HG02763 (cell line): ENCODE data around the gene CAMKK2.
"Not testable (repeated sequence)": the region's sequence is repeated elsewhere in the genome, so short reads cannot be mapped to it uniquely, and the experiment has no call there.

Experiments
- ATAC-seq: cut with Tn5 transposase; IDR thresholded peaks from one replicate; pipeline ENCODE4 v1.9.1; 2021; ENCODE audit warnings: mild to moderate bottlenecking, moderate library complexity; ENCODE audit not compliant: unreplicated experiment

Gene CAMKK2

DNA sequence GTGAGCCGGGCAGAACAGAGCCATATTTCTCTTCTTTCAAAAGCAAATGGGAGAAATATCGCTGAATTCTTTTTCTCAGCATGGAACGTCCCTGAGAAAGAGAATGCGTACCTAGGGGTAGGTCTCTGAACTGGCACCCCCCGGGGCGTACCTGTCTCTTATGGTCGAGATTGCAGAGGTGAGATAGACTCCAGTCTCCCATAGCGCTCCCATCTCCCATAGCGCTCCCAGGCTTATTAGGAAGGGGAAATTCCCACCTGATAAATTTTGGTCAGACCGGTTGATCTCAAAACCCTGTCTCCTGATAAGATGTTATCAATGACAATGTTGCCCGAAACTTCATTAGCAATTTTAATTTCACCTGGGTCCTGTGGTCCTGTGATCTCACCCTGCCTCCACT lies 16.0 kb downstream of the CAMKK2 start:
- not testable (repeated sequence) for ATAC-seq

DNA sequence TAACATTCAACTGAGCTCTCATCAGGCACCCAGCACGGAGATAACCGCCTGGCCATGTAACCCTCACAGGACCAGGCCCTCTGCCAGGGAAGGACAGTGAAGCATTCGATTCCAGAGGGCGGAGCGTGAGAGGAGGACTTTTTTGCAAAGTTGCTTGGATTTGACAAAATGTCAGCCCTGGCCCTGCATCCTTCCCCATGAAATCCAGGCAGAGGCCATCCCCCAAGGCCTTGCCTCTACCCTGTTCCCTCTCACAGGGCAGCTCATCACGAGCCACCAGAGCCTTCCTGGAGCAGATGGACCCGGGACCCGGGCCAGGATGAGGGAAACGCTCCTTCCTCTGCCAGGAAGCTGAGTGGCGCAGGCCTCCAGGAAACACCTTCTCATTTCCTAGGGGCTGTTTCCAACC lies 17.0 kb downstream of the CAMKK2 start:
- ATAC-seq = no peak

- ATAC-seq = no peak
Observed at GRCh38 chr12:121279071-121279375, 17.5 kb downstream of the CAMKK2 start.

GRCh38 chr12:121278169-121279070 lies 18.1 kb downstream of the CAMKK2 start:
- ATAC-seq = no peak

GRCh38 chr12:121277374-121277759 lies 19.1 kb downstream of the CAMKK2 start:
- ATAC-seq = no peak

GRCh38 chr12:121274036-121274763 lies 22.3 kb downstream of the CAMKK2 start:
- ATAC-seq = no peak

DNA sequence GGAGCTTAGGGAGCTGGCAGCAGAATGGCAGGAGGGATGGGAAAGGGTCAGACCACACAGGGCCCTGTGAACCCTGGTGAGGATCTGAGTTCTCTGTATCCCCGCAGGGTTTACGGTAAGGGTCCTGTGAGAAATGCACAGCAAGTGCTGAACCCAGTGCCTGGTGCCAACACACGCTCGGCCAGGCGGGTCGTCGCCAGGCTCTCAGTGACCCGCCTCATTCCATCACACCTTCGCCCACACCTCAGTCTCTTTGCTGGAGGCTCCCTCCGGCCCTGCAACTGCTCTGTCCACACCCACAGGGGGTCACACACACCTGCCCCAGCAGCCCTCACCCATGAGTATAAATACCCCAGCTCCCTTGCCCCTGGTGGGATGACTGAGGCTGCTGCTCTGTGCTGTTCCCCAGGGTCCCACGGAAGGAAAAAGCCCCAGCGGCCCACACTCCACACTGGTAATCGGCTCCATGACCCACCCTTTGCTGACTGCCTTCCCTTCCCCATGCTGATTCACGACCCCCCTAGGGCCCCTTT lies 23.1 kb downstream of the CAMKK2 start:
- no peak for ATAC-seq

DNA sequence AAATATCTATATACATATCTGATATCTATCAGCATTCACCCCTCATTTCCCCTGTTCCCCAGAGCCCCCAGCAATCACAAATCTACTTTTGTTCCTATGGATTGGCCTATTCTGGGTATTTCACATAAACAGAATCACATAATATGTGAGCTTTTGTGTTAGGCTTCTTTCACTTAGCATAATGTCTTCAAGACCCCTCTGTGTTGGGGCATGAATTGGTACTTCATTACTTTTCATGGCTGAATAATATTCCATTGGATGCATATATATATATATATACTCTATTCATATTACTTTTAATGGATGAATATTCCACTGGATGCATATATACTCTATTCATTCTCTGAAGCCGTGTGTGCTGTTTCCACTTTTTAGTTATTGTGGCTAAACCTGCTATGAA lies 28.7 kb downstream of the CAMKK2 start:
- no peak for ATAC-seq

DNA sequence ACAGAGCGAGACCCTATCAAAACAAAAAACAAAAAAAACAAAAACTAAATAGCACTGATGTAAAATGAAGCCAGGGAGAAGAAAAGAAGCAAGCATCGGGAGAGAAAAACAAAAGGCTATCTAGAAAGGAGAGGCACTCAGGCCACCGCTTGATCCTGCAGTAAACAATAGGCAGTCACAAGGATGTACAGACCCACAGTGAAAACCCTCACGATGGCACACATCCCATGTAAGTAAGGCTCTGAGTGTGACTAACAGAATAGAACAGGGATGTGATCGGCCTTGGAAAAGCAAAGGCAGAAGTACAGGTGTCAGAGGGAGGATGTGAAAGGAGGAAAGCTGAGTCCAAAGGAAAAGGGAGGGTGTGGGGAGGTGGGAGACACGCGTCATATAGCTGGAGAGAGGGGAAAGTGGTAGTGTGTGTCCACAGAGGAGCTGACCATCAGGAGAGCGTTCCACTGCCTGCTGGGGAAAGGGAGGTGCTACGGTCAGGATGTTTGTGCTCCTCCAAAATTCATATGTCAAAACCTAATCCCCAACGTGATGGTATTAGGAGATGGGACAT lies 31.5 kb downstream of the CAMKK2 start:
- ATAC-seq = no peak

DNA sequence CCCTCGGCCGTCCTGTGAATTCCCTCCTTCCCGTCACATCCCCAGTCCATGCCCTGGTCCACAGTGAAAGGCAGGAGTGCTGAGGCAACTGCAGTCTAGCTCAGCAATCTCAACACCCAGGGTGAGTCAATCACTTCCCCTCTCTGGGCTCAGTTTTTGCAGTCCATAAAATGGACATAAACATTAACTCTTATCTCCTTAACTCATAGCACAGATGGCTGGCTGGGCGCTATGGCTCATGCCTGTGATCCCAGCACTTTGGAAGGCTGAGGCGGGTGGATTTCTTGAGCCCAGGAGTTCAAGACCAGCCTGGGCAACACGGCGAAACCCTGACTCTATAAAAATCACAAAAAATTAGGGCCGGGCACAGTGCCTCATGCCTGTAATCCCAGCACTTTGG lies 32.4 kb downstream of the CAMKK2 start:
- no peak for ATAC-seq

GRCh38 chr12:121263206-121263935 lies 33.1 kb downstream of the CAMKK2 start:
- no peak for ATAC-seq

- no peak for ATAC-seq
Observed at GRCh38 chr12:121261398-121261797, 35.1 kb downstream of the CAMKK2 start.

- ATAC-seq = no peak
Observed at GRCh38 chr12:121260091-121260490, 36.4 kb downstream of the CAMKK2 start.

DNA sequence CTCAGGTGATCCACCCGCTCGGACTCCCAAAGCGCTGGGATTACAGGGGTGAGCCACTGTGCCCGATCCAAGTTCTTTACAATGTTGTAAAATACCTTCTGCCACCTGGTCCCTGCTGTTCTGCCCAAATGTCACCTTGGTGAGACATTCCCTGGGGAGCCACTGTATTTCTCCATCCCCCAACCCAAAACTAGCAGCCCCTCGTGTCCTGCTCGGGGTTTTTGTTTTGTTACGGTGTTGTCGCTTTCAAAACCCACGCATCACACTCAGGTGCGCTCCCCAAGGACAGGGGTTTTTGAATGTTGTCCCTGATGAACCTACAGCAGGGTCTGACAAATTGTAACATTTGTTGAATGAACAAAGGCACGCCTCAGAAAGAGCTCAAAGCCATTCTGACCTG lies 37.4 kb downstream of the CAMKK2 start:
- ATAC-seq = no peak

DNA sequence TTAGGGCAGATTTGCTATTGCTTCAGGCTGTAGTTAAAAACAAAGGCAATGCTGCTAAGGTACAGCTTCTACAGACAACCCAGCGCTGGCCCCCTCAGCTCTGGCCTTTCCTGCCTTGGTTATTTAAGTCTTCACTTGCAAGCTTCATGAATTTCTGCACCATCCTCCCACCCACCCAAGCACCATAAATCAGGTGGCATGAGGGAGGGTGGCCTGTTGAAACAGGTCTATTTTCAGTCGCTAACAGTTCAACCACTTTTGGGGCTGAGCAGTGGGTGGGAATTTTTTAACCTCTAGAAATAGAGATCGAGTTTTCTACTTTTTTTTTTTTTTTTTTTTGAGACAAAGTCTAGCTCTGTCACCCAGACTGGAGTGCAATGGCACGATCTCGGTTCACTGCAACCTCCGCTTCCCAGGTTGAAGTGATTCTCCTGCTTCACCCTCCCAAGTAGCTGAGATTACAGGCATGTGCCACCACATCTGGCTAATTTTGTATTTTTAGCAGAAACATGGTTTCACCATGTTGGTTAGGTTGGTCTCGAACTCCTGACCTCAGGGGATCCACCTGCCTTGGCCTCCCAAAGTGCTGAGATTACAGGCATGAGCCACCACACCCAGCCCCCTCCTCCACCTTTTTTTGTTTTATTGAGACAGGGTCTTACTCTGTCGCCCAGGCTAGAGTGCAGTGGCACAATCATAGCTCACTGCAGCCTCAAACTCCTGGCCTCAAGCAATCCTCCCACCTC lies 38.6 kb downstream of the CAMKK2 start:
- ATAC-seq = not testable (repeated sequence)

DNA sequence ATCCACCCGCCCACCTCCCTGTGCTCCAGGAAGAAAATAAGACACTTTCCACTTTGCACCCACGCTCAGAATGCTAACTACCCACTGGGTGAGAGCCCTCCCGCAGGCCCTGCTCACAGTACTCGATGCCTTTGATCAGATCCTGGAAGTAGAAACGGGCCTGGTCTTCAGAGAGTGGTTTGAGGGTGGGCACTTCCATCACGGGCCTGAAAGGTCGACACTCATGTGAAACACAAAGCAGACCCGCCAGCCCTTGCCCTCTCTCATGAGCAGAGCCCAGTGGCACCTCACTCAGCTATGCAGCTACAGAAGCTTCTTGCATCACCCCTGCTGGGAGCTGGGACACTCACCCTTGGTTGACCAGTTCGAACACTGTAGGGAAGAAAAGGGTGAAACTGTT lies 41.1 kb downstream of the CAMKK2 start:
- ATAC-seq = no peak

GRCh38 chr12:121253638-121254335 lies 42.7 kb downstream of the CAMKK2 start:
- no peak for ATAC-seq

DNA sequence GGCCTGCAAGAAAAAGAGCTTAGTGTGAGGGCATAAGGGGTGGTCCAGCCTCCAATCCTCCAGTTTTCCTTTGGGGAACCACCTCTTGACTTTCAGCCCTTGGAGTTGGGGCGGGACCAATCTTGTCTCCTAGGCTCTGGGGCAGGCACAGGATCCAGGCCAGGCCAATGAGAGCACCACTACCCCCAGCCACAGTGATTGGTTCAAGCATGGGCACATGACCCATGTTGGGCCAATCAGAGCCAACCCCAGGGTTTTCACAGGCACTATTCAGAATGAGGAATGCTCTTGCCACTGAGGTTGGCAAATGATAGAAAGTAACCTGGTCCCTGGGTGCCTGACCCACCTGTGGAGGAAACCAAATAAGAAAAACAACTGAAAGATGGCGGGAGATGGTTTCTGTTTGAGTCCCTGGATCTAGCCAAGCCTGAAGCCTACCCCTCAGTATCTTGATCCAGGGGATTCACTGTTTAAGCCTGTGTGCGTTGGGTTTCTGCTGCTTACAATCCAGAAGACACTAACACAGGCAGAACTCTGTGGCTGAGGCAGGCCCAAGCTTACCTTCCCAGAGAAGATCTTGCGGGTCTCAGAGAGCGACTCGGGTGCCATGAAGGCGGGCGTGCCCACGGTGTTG lies 43.7 kb downstream of the CAMKK2 start:
- no peak for ATAC-seq

GRCh38 chr12:121251838-121252237 lies 44.7 kb downstream of the CAMKK2 start:
- ATAC-seq = no peak
